Measurements from ENCODE around the gene KIAA1191. TPM values are rescaled to one million over a fixed set of nuclear protein-coding genes. Genes with fewer than 3 reads are reported as not detected.

Gene KIAA1191
- total and polyA plus RNA-seq, 2 of the 8 experiments (the other 6 are each of a cell fraction or from before 2014, with no cell fraction given): 86.4 to 88.0 TPM

- CTCF ChIA-PET (ENCODE audit: partially characterized antibody): interaction anchor here (1.2 kb wide), 1 partner anchor 271 kb away, joined by 3 read pairs; no protein-coding TSS in a partner anchor
- H2BK12ac ChIP-seq (ENCODE audit: low read depth, low read length): 0 out of 2 replicates have a peak overlapping the region, but pooled peaks have one; percentile 69
These were observed 26.5 kb upstream of the KIAA1191 start for GRCh38 chr5:176388003-176388443.

More at GRCh38 chr5:176388003-176388443, 26.5 kb upstream of the KIAA1191 start:
- peak overlapping the region; percentile 77 for H4K91ac ChIP-seq (replicated peaks; ENCODE audit: insufficient read length, low read length)
- H3K27ac ChIP-seq (ENCODE audit: low read depth, low read length): peak overlapping the region; percentile 98
- H3K79me2 ChIP-seq (ENCODE audit: control insufficient read depth in 1 of 2, insufficient read depth in 2 of 2, low read length in 2 of 2): peaks cover 0 to 29% of the 10 kb centered on the region in 2 experiments
- H3K36me3 ChIP-seq (ENCODE audit: control insufficient read depth in 2 of 4, insufficient read depth in 4 of 4, low read length in 3 of 4): peaks cover 19 to 34% (median 23%) of the 10 kb centered on the region in 4 experiments
- no peak overlapping the region for H3K23ac ChIP-seq (ENCODE audit: insufficient read length)
- peak overlapping the region; percentile 13 for H3K56ac ChIP-seq (replicated peaks; ENCODE audit: insufficient read length, low read depth, low read length)
- H3K27me3 ChIP-seq (replicated peaks in 1 of 4; ENCODE audit: control insufficient read depth in 3 of 4, extremely low read depth in 1 of 4, insufficient read depth in 3 of 4, low read length in 3 of 4): no peaks in the 10 kb centered on the region
- no peak overlapping the region for H3K14ac ChIP-seq (ENCODE audit: insufficient read length)
- H4K8ac ChIP-seq (ENCODE audit: extremely low read depth, insufficient read depth, low read length): no peak overlapping the region
- peak overlapping the region; percentile 84 to 99 (median 95) for H3K9ac ChIP-seq (replicated peaks in 1 of 4; ENCODE audit: extremely low read depth in 1 of 4, low read depth in 3 of 4, low read length in 3 of 4)
- H3K18ac ChIP-seq (ENCODE audit: extremely low read depth, low read length): peak overlapping the region; percentile 73
- DNase-seq (ENCODE audit: low read depth in 1 of 2, low spot score in 2 of 2) (no peak), FAIRE-seq (no peak)
- peaks cover 9% of the 10 kb centered on the region; the same call in 1 of the 2 replicates for H3K23me2 ChIP-seq (ENCODE audit: low read depth, low read length)
- POLR2A ChIA-PET (ENCODE audit: partially characterized antibody): interaction anchor here (0.6 to 10.2 kb wide), 16 partner anchors 9 to 210 kb away, joined by 3 to 93 read pairs (median 4); partner anchors contain the start of genes ARL10, FAF2, KIAA1191 and RNF44
- H2AK5ac ChIP-seq (ENCODE audit: low read depth, low read length): 0 out of 2 replicates have a peak overlapping the region, but pooled peaks have one; percentile 0
- H3K4me2 ChIP-seq (ENCODE audit: insufficient read depth in 1 of 2, low read depth in 2 of 2, low read length in 2 of 2): peak overlapping the region; percentile 86 to 91
- peaks cover 0 to 5% (median 1%) of the 10 kb centered on the region in 4 experiments; a peak in 2 of 7 replicates for H3K4me1 ChIP-seq (replicated peaks in 1 of 4; ENCODE audit: control insufficient read depth in 3 of 4, insufficient read depth in 4 of 4, low read length in 3 of 4)
- H4K5ac ChIP-seq (ENCODE audit: insufficient read length, low read depth, low read length): no peak overlapping the region
- peaks cover 4 to 8% of the 10 kb centered on the region in 2 experiments for H4K20me1 ChIP-seq (replicated peaks in 1 of 2; ENCODE audit: control insufficient read depth in 1 of 2, insufficient read depth in 2 of 2, low read length in 2 of 2)
- no peak overlapping the region for H2BK120ac ChIP-seq (replicated peaks; ENCODE audit: low read depth, low read length)
- H2BK5ac ChIP-seq (ENCODE audit: low read depth, low read length): peak overlapping the region; percentile 98; the same call in 1 of the 2 replicates
- no peak for TF ChIP-seq RAD21 (IDR thresholded peaks at IDR 0.05 in 1 of 2, conservative IDR thresholded peaks at IDR 0.05 in 1 of 2; ENCODE audit: low read depth in 2 of 2, low read length in 2 of 2)
- peak; percentile 31; the same call in 1 of the 2 replicates for TF ChIP-seq CREB1 (IDR thresholded peaks at IDR 0.05)
- peak in 1 of 2 experiments; percentile 6; a peak in 1 of 3 replicates for TF ChIP-seq POLR2A (IDR thresholded peaks at IDR 0.05; ENCODE audit: control extremely low read depth in 1 of 2, low read depth in 2 of 2, low read length in 2 of 2)
- TF ChIP-seq ASH2L (IDR thresholded peaks at IDR 0.05; ENCODE audit: low read length): peak; percentile 33
- TF ChIP-seq EZH2 (IDR thresholded peaks at IDR 0.05; ENCODE audit: low read depth, low read length, severe bottlenecking): no peak
- no peak overlapping the region for H3K4ac ChIP-seq (replicated peaks; ENCODE audit: insufficient read length, low read depth, low read length)
- peak overlapping the region; percentile 31; the same call in 1 of the 2 replicates for H2AFZ ChIP-seq (ENCODE audit: low read length)
- H2BK20ac ChIP-seq (ENCODE audit: low read length): no peak overlapping the region
- no peaks in the 10 kb centered on the region for H3K9me3 ChIP-seq (ENCODE audit: insufficient read depth in 2 of 2, low read depth in 1 of 2, low read length in 1 of 2)
- peaks cover 7% of the 10 kb centered on the region; the same call in 1 of the 2 replicates for H3K79me1 ChIP-seq (ENCODE audit: low read depth, low read length)
- peak overlapping the region; percentile 92 to 96 (median 95) for H3K4me3 ChIP-seq (ENCODE audit: extremely low read depth in 1 of 4, insufficient read depth in 2 of 4, low read depth in 3 of 4, low read length in 4 of 4)
- WGBS, 2 experiments (ENCODE audit: extremely low coverage in 1 of 2, insufficient coverage in 1 of 2, insufficient read length in 1 of 2, insufficient replicate concordance in 2 of 2, low coverage in 1 of 2, low lambda C conversion rate in 2 of 2, missing lambda C conversion rate in 1 of 2): 0% methylated on average over 21 of the region's 29 CpGs; no CpG with 5 or more reads in 1 of the 2 experiments
- H2BK15ac ChIP-seq (ENCODE audit: low read length): no peak overlapping the region
